NCI-H69 (cell line): ENCODE data around the gene CASTOR1.
"Not testable (repeated sequence)": the region's sequence is repeated elsewhere in the genome, so short reads cannot be mapped to it uniquely, and the experiment has no call there.

Experiments
- DNase-seq: peaks from one replicate; lab custom pipeline; 2025; lab: John Stamatoyannopoulos, UW

The CASTOR1 gene

DNA sequence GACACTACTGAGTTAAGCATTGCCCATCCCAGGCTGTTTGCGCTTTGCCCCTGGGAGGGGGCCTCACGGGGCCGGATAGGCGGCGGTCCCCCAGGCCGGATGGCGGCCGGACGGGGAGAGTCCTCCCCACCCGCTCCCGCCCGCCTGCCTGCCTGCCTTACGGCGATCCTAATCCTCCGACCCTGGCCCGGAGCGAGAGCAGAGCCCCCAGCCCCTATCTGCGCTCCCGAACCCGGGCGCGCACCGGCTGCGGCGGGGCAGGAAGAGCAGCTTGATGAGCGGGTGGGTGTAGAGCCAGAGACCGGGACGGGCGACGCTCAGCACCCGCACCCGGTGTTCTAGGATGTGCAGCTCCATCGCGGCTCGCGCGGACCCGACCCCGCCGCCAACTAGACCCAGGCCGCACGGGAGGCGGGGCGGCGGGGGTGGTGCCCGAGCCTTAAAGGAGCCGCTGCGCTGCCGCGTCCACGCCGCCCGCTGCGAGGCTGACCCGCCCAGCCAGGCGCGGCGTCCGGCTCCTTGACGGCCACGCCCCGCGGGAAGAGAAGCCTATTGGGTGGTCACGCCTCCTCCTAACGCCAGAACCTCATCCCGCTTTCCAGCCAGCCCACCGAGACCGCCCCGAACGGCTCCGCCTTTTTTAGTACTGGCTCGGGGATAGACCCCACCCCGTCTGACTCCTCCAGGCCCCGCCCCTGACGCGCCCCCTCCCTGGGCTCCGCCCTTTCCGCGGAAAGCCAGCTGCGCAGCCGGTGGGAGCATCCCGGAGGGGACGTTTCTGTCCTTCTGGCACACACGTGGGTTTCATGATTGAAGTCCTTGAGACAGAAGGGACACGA lies at the start of gene CASTOR1:
Gene CASTOR1 (minus strand): TSS at position 365 of the 839 bp plus-strand sequence. CDS start 8 bp downstream, at position 357.
- DNase-seq: peak; percentile 99

DNA sequence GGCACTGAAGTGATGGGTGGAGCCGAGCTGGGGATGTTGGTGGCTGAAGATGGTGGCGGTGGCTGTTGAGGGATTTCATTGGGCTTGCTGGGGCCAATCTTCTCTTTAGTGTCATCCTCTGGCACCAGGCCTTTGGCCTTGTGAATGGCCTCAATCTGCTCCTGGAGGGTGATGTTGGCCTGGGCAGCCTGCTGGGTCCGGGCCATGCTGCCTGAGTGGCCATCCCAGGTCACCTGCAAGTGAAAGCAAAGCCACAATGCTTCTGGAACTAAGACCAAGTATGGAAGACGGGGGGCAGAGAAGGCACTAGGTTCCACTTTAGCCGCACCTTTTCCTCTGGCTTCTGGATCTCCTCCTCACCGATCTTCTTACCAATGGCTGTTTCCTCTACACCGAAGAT lies 49.5 kb upstream of the CASTOR1 start:
- DNase-seq: no peak

DNA sequence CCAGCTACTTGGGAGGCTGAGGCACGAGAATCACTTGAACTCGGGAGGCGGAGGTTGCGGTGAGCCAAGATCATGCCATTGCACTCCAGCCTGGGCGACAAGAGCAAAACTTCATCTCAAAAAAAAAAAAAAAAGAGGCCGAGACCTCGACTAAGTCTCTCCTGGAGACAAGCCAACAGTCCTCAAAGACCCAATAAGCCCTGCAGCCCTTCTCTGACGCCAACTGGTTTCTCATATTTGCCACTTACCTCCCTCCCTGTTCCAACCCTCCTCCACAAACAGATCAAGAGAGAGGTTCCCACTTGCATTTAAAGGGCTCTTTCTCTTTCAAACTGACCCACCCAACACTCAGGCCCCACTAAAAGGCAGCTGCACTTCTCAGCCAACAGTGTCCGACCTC lies 49.0 kb upstream of the CASTOR1 start:
- not testable (repeated sequence) for DNase-seq

DNA sequence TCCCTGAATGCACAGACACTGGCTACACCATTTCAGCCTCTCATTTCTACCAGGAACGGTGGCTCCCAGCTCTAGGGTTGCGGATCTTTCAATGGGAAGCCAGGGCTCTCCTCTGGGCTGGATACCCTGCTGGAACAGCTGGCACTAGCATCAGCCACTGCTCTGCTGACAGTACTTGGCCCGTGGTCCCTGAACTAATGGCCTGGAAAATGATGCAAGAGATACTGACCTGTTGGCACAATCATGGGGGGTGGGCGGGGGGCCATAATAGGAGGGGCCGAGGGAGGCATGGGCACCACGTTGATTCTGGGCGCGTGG lies 48.1 kb upstream of the CASTOR1 start:
- no peak for DNase-seq

DNA sequence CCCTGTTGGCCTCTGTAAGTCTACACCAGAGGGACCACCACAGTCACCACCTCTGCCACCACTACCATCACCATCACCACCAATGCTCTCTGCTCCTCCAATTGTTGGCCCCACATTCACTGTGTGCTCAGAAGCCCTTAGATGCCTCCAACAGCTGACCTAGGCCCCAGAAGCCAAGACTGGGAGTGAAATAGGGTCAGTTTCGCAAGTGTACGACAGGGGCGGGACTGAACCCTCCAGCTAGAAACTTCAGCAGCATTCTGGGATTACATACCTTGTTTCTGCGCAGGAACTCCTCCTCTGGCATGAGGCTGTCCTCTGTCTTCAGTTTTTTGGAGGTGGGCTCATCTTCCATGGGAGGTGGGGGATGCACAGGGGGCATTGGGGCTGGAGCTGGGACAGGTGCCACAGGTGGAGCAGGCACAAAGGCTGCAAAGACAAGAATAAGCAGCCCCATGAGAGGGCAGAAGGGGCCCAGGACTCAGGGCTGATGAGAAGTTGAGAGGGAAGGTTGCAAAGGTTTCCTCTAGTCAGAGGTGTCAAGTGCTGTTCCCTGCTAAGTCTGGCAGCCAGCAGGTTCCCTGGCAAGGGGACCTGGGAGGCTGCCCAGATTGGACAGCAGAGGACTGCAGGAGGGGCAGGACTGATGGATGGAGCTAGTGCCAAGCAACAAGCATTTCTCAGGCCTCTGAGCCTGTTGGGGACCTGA lies 47.6 kb upstream of the CASTOR1 start:
- DNase-seq: no peak

DNA sequence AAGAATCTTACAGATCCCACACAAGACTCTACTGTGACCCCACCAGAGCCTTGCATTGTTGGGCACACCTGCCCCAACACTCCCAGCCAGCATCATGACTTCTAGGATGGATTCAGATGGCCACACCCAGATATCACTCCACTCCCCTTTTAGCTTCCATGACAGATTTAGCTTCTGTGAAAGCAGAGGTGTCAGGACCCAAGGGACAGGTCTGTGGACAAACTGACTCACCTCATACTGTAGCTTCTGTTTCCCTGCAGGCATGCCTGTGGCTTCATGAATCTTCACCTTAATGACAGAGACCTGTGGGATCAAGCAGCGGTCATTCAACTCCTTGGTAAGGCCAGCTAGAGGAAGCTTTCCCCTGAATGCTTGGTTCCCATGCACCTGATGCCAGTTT lies 45.9 kb upstream of the CASTOR1 start:
- DNase-seq: no peak

DNA sequence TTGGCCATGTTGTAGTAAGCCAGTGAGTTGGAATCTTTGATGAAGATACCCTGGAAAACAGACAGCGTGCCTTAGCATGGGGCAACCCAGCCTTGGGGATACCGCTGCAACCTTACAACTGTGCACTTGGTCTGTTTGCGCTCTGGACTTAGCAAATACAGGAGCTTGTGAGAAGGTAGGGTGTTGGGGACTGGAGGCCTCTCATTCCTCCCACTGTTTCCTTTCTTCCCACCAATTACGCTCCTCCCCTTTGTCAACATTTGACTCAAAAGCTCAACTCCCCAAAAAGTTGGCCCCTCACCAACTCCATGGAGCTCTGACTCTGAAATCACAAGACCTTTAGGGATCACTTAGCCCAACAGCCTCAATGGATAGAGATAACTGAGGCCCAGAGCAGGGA lies 45.3 kb upstream of the CASTOR1 start:
- no peak for DNase-seq

DNA sequence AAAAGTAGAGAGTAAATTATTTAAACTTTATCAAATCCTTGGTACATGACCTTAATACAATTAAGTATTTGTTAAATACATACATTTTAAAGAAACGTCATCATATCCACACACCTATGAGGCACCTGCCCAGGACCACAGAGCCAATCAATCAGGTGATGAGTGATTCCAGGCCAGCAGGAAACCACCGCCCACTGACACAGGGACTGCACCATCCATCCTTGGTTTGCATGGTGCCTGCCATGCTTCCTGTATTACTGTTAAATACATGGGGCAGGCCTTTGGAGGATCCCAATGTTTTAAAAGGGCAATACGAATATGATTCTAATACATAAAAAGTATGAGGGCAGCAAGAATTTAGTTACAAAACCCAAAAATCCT lies 44.4 kb upstream of the CASTOR1 start:
- DNase-seq: no peak

DNA sequence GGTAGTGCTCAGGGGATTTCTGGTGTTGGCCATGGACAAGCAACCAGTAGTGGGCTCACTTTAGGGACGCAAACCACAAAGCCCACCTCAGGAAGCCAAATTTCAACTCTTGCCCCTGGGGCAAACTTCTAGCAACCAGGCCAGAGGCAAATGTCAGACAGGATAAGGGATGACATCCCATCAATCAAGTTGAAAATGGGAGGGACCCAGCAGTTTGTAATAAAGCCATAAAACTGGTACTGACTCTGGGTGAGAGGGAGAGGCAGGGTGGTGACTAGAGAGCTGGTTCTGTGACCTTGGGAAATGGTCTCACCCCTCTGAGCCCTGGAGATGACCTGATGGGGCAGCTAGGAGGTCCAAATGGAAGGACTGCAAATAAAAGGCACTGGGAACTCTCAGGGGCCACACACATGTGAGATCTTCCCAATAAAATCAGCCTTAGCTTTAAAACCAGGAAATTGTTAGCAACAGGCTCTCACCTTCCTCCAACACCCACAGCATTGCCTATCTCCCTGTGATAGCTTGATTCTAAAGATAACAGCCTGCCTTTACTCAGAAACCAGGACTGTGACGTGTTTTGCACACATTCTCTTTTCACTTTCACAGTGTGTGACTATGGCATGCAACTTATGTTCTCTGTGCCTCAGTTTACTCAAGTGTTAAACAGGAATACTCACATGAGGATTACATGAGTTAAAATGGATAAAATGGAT lies 43.8 kb upstream of the CASTOR1 start:
- no peak for DNase-seq

DNA sequence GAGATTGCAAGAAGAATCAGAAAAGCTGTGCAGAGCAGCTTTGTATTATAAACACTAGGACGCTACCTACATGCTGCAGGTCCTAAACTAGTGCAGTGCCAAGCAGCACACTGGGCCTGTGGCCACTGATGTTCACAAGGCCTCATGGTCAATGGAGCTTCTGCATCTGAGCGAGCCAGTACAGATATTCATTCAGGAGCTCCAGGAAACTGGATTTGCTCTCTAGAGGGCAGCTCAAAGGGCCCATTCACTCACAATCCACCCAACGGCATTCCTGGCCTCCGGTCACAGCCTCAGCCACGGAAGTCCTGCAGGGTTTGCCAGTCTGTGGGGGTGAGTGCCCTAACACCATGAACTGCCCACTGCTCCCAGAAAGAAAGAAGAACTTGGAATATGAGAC lies 43.2 kb upstream of the CASTOR1 start:
- no peak for DNase-seq

DNA sequence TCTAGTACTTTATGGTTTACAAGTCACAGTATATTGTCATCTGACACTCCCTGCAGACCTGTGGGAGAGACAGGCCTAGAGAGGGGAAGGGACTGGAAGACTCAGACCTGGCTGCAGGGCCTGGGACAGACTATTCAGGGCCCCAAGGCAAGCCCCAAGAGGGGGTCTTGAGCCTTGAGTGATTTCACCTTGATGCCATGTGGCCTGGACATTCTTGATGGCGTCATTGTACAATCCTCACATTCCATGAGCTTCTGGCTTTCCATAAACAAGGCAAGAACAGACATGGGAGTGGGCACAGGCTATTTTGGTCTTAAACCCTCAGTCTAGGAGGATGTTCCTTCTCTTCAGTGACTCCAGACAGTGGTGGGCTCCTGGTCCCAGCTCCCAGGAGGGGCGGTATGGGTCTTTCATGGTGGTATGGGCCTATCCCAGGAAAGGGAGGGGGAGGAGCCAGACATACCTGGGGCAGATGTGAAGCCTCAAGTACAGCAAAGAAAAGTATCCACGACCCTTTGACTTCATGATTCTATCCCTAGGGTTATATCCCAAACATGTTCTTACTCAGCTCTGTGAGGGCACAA lies 39.3 kb upstream of the CASTOR1 start:
- no peak for DNase-seq

DNA sequence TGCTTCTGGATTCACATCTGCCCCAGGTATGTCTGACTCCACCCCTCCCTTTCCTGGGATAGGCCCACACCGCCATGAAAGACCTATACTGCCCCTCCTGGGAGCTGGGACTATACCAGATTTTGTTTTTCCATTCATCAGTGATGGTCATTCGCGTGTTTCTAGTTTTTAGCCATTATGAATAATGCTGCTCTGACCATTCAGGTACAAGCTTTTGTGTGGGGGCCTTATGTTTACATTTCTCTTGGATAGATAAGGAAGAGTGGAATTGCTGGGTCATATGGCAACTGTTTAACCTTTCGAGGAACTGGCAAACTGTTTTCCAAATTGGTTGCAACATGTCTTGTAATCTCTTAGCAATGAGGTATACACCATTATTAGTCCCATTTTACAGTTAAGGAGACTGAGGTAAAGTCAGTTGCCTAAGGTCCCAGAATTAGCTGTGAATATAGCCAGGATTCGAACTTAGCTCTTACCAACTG lies 38.6 kb upstream of the CASTOR1 start:
- peak; percentile 34 for DNase-seq

DNA sequence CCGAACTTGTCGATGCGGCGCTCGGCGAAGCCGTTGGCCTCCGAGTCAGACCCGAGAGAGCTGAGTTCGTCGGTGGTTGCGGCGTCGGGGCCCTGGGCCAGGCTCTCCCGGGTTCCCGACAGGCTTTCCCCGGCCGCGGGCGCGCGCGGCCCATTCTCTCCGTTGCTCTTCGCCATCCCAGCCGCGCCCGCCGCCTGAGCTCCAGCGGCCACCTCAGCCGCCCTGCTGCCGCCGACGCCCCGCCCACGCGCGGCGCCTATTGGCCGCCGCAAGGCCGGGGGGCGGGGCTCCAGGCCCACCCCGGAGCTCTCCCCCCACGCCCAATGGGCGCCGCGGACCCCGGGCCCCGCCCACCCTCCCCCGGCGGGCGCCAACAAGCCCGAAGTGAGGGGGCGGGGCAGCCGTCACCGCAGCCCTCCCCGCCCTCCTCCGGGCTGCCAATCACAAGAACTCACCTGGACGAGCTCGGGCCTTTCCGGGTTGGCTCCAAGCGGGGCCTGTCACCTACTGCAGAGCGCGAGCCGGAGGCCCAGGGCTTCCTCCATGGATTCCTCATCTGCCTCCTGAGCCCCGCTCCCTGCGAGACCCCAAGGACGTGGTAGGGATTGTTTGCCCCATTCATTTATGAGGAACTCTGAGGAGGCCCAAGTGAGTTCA lies 37.5 kb upstream of the CASTOR1 start, which contains the start of gene TBC1D10A:
Gene TBC1D10A (minus strand): TSS at position 236 of the 657 bp plus-strand sequence. CDS start 60 bp downstream, at position 176.
- peak; percentile 99 for DNase-seq

DNA sequence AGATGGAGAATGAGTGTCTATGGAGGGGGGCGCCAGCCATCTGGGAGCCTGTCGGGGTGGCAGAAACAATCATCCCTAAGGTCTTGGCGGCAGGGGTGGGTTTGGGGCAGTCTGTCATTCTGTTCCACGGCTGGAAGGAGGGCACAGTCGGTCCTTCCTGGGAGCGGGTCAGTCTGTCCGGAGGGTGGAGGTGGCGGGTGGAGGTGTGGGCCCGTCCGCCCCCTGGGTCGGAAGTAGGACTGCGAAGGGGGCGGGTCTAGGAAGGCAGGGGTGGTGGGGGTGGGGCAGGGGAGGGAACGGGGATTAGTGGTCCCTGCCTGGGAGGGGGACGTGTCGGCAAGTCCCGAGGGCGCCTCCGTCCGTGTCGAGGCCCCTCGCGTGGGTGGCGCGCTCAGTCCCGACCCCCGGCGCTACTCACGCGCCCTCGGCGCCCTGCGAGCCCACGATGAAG lies 37.0 kb upstream of the CASTOR1 start:
- peak; percentile 58 for DNase-seq

DNA sequence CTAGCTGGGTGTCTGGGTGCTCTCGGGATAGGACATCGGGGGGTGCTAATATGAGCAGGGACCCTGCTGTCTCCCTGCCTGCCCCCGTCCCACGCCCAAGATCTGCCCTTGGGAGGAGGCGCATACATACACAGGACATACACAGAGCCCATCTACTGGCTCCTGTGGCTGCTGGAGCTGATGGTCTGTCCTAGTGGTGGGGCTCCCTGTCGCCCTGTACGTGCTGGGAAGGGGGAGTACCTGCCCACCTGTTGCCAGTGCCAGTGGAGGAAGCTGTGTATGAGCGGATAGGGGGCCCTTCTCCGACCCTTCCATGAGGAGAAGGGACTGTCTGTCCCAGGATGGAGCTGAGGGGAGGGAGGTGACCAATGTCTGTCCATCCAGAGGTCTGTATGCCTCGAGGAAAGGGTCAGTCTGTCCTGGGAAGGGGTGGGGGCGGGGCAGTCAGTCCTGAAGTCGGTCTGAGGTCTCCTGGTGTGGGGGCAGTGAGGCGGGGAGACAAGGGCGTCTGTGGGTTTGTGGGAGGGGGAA lies 36.5 kb upstream of the CASTOR1 start:
- no peak for DNase-seq

DNA sequence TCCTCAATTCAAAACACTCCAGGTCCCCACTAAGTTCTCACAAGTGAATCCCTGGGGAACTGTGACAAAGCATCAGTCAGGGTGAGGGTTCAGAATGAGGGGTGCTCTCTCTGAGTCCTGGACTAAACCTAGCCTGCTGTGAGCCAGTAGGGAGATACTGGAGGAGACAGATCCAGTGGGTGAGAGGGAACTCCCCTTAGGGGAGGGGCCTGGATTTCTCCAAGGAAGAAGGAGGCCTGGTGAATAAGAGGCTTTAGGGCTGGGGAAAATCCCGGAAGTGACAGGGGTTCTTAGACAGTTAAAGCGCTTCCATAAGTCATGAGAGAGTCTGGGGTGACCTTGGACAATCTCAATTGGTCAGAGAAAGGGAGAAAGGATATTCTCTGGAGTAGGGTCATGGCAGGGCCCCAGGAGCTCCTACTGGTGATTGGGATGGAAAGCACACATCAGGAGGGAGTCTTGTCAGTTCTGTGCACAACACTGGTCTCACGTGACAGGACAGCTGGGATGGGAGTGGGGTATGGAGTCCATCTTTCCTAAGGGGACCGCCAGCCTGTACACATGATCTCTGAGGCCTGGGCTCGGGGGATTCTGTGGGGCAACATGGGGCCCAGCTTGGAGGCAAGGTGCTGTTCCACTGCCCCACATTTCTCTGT lies 35.9 kb upstream of the CASTOR1 start:
- DNase-seq: no peak

DNA sequence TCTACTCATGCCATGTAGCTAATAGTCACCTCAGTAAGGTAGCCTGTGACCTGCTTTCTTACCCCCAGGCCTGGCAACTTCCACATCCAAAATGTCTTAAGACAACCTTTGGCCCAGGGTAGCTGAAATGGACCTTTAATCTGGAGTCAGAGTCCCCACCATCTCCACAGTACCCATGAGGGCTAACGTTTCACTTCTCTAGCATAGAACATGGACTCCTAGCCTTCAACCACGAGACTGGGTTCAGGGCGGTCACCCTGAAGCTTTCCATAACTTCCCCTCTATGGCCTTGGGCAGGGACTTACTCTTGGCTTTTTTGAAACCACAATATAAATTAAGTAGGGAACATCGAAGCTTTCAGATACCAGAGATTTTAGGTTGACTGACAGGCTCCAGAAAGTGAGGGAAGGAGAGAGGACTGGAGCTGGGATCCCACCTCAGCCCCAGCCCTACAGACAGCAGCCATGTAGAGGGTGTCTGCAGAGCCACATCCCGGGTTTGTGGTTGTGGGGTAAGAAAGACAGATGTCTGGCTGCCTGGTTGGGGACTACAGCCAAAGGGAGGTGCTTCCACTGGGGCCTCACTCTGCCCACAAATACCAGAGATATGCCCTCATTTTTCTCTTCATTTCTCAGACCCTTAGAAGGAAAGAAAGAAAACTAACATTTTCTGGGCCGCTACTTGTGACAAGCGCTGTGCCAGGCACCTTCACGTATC lies 34.9 kb upstream of the CASTOR1 start:
- no peak for DNase-seq

DNA sequence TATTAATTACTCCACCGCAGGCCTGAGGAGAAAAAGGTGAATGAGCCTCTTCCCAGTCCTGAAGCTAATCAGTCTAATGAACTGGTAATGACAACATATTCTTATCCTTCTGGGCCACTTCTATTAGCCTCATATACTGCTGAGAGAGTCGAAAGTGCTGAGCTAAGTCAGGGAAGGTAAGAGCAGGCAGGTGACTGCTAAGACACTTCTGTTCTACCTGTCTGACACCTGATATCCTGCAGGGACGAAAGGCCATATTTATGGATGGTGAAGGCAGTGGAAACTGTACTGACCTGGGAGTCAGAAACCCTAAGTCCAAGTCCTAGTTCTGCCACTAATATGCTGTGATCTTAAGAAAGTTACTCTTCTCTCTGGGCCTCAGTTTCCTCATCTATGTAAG lies 33.9 kb upstream of the CASTOR1 start:
- DNase-seq: no peak

DNA sequence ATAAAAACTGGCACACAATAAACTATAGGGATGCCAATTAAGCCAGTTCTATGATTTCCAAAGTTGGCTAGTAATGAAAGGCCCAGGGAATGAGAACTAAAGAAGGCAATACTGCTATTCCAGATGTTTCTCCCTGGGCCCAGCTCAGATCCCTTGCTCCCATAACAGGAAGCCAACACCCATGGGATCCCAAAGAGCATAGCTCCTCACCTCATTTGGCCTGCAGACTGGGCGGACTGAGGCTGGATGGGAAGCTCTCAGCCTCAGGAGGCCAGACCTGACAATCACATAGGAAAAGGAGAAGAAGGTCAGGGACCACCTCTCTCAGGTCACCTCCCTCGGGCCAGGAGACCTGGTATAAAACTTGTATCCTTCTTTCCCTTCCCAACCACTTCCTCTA lies 32.2 kb upstream of the CASTOR1 start:
- DNase-seq: no peak

DNA sequence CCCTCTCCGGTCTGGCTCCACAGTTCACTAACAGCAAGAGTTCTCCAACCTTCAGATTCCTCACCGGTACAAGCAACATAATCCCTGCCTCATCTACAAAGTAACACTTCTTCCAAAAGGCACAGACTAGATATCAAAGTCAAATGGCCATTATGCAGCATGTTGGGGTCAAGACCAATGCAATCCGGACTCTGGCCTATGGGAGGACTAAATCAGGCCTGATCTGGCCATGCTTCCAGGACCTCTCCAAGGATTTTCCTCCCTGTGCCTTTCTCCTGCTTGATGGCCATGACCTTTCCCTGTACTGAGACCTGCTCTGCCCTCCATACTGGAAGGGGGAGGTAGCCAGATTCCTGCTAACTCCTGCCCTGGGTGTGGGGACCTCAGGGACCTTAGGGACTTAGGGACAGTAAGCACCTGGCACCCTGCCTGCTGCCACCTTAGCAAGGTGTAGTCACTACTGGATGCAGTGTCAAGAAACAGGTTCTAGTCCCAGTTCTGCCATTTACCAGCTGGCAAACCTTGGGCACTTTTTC lies 30.8 kb upstream of the CASTOR1 start:
- DNase-seq: no peak
